Adrenal gland (tissue), 12 donors: ENCODE data around the gene NAIF1. TPM values are rescaled to one million over a fixed set of nuclear protein-coding genes. Genes with fewer than 3 reads are reported as not detected.

Source experiments
- DNase-seq, 7 donors: peaks; one replicate each; pipeline ENCODE4 v3.0.0-alpha.2; 2019 to 2020
- H3K27ac ChIP-seq, 5 donors: fragments of 200-600 bp; sonication (generic) in 4 of 5; 1 replicate in 3 of 5; 2 replicates in 2 of 5; pipeline versions ENCODE4 v1.5.1 to v1.8.0; 2016 to 2020; ENCODE audit warnings: mild to moderate bottlenecking in 1 of 5
- H3K27me3 ChIP-seq: fragments of 200-600 bp; 2 replicates; pipeline ENCODE4 v1.8.0; 2021
- H3K36me3 ChIP-seq, 2 donors: fragments of 200-600 bp; replicated peaks in 1 of 2; 1 replicate in 1 of 2; 2 replicates in 1 of 2; pipeline versions ENCODE4 v1.5.1 to v1.8.0; 2018 to 2022
- H3K4me1 ChIP-seq, 2 donors: fragments of 200-600 bp; replicated peaks in 1 of 2; 1 replicate in 1 of 2; 2 replicates in 1 of 2; pipeline versions ENCODE4 v1.5.1 to v1.8.0; 2018 to 2021
- H3K4me3 ChIP-seq, 4 donors: fragments of 200-600 bp; sonication (generic) in 3 of 4; one replicate each; pipeline ENCODE4 v1.5.1; 2016 to 2018
- H3K9me3 ChIP-seq, 3 donors: fragments of 200-600 bp; sonication (generic) in 1 of 3; replicated peaks in 1 of 3; 1 replicate in 2 of 3; 2 replicates in 1 of 3; pipeline versions ENCODE4 v1.5.1 to v1.8.0; 2016 to 2021
- POLR2A ChIP-seq, 2 donors: fragments of 450-650 bp; IDR thresholded peaks; one replicate each; pipeline ENCODE4 v1.6.1; 2017; ENCODE audit warnings: antibody characterized with exemption in 2 of 2, mild to moderate bottlenecking in 2 of 2, moderate library complexity in 1 of 2
- WGBS, 4 donors: extraction: QIAGEN DNeasy Blood & Tissue Kit in 2 of 4; methylation state at CpG; one replicate each; pipeline versions ENCODE4 v1.1.5 to v1.1.7; 2013 to 2017; 5-methylcytosine and 5-hydroxymethylcytosine counted together
- intact Hi-C, 2 donors: fragments of 100-400 bp; cut with DNase I; formaldehyde crosslinking; loops; one replicate each; pipeline versions ENCODE4 v1.14.1 to v1.15.0; 2022 to 2023
- polyA plus RNA-seq, 3 donors: library from polyadenylated mRNA; stranded (reverse); fragments of 200-250 nt in 2 of 3; fragments of 350-450 nt in 1 of 3; fragmentation: Illumina TruSeq in 1 of 3; extraction: RNeasy Lipid Tissue Mini Kit (QIAGEN cat#74804) in 1 of 3; gene quantifications; one replicate each; pipeline ENCODE4 v1.2.3, GENCODE V29; 2013 to 2014
- total RNA-seq, 9 donors: library from RNA; depleted of rRNA in 4 of 9; stranded (reverse); fragments of >200 nt in 4 of 9; fragments of 120-200 nt in 1 of 9; fragmentation: NEBNext Ultra II Directional in 1 of 9; extraction: Animal tissue kit (Norgen Biotek cat#: 25700) in 1 of 9; gene quantifications; one replicate each; pipeline versions ENCODE4 v1.1.0 to v1.2.4, GENCODE V29; 2013 to 2023
- TF ChIP-seq, protein P1 (sequence below), 6 experiments: fragments of 450-650 bp in 4 of 6; fragments of 200-600 bp in 2 of 6; sonication (generic) in 1 of 6; IDR thresholded peaks; 1 replicate in 5 of 6; 2 replicates in 1 of 6; pipeline versions ENCODE4 v1.5.1 to v1.8.0; 2016 to 2021; ENCODE audit warnings: antibody characterized with exemption in 6 of 6, mild to moderate bottlenecking in 2 of 6, moderate library complexity in 1 of 6
- donor health status: healthy with polysubstance abuse.
- donor health status: Bipolar disorder and iron deficiency.
- donor health status: DM: yes; HTN: yes; CAD: no.
- donor health status: DM: no; HTN: no; CAD: no.
- donor health status: DM: no; HTN: no; CAD: no.
- donor health status: DM: yes; HTN: yes; CAD: no.

Gene NAIF1
- total and polyA plus RNA-seq, 12 donors, result 6.6 to 20.7 (median 12.2) TPM

DNA sequence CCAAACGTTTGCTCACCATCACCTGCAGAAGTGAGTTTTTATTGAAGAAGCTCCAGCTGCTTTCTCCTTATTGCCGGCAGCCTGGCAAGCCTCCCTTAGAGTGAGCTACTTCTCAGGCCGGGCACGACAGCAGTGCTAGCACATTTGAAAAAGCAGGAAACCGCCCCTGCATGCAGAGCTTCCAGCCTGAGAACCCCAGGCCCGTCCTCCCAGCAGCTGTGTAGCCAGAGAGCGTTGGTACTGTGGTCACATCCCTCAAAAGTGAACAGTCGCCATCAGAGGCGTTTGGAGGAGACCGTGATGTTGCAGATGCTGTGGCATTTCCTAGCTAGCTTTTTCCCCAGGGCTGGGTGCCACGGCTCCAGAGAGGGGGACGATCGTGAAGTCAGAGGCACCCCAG, 24.5 kb upstream of the NAIF1 start:
- DNase-seq, result no peak
- 46 to 74% (median 59%) methylated on average over 11 to 13 of the region's 13 CpGs for WGBS, 4 donors
- Histone ChIP-seq H3K9me3 (no peaks in the 10 kb centered on the region), H3K4me3 (no peak overlapping the region), H3K27me3 (no peaks in the 10 kb centered on the region), H3K36me3 (no peaks in the 10 kb centered on the region), H3K27ac (no peak overlapping the region), H3K4me1 (peaks cover 27 to 59% of the 10 kb centered on the region in 2 donors)
- no peak for TF ChIP-seq POLR2A (IDR thresholded peaks at IDR 0.05)
- TF ChIP-seq, protein P1, sequence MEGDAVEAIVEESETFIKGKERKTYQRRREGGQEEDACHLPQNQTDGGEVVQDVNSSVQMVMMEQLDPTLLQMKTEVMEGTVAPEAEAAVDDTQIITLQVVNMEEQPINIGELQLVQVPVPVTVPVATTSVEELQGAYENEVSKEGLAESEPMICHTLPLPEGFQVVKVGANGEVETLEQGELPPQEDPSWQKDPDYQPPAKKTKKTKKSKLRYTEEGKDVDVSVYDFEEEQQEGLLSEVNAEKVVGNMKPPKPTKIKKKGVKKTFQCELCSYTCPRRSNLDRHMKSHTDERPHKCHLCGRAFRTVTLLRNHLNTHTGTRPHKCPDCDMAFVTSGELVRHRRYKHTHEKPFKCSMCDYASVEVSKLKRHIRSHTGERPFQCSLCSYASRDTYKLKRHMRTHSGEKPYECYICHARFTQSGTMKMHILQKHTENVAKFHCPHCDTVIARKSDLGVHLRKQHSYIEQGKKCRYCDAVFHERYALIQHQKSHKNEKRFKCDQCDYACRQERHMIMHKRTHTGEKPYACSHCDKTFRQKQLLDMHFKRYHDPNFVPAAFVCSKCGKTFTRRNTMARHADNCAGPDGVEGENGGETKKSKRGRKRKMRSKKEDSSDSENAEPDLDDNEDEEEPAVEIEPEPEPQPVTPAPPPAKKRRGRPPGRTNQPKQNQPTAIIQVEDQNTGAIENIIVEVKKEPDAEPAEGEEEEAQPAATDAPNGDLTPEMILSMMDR (IDR thresholded peaks at IDR 0.05), result no peak
- intact Hi-C loops, result no loop called here

DNA sequence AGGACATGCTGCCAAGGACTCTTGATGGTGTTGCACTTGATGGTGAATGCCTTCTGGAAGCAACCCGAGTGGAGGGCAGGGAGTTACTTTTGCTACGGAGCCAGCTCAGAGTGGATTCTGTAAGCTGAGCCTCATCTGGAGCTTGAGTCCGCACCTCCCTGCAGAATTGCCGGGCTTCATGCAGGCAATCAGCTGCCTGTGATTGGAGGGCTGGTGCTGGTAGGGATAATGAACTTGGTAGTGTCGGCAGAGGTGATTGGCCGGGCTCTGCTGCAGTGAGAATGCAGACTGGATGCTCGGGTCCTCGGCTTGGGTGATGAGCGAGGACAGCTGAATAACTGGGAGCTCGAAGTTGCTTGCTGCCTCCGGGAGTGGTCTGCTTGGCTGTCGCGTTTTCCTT, 24.0 kb upstream of the NAIF1 start:
- Histone ChIP-seq H3K9me3 (no peaks in the 10 kb centered on the region), H3K27ac (no peak overlapping the region), H3K27me3 (no peaks in the 10 kb centered on the region), H3K36me3 (no peaks in the 10 kb centered on the region), H3K4me1 (peaks cover 27 to 57% of the 10 kb centered on the region in 2 donors), H3K4me3 (no peak overlapping the region)
- intact Hi-C loops, result no loop called here
- WGBS, 4 donors, result 58 to 84% (median 63%) methylated on average over 13 of the region's 13 CpGs
- peak in 1 of 7 donors; percentile 91 for DNase-seq
- TF ChIP-seq POLR2A (IDR thresholded peaks at IDR 0.05), result no peak
- TF ChIP-seq, protein P1 (IDR thresholded peaks at IDR 0.05), result no peak

DNA sequence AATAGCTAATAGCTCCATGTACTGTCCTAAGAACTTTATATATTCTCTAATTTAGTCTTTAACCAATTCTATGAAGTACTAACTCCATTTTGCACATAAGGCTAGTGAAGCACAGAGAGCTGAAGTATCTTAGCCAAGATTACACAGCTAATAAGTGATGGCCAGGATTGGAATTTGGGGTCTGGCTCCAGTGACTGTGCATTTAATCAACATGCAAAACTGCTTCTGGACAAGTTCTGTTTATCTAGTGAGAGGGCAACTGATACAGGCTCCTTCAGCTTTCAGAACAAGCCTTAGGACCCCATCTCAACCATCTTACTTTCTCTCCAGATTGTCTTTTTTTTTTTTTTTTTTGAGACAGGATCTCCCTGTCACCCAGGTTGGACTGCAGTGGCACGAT, 22.2 kb upstream of the NAIF1 start:
- TF ChIP-seq, protein P1 (IDR thresholded peaks at IDR 0.05), result no peak
- TF ChIP-seq POLR2A (IDR thresholded peaks at IDR 0.05), result no peak
- 81 to 94% (median 87%) methylated on average over 1 of the region's 1 CpG for WGBS, 4 donors
- intact Hi-C loops, result no loop called here
- H3K4me1 ChIP-seq, result peaks cover 18 to 46% of the 10 kb centered on the region in 2 donors
- no peak for DNase-seq
- H3K36me3 ChIP-seq, result no peaks in the 10 kb centered on the region
- no peaks in the 10 kb centered on the region for H3K9me3 ChIP-seq
- H3K4me3 ChIP-seq, result no peak overlapping the region
- no peaks in the 10 kb centered on the region for H3K27me3 ChIP-seq
- H3K27ac ChIP-seq, result no peak overlapping the region

DNA sequence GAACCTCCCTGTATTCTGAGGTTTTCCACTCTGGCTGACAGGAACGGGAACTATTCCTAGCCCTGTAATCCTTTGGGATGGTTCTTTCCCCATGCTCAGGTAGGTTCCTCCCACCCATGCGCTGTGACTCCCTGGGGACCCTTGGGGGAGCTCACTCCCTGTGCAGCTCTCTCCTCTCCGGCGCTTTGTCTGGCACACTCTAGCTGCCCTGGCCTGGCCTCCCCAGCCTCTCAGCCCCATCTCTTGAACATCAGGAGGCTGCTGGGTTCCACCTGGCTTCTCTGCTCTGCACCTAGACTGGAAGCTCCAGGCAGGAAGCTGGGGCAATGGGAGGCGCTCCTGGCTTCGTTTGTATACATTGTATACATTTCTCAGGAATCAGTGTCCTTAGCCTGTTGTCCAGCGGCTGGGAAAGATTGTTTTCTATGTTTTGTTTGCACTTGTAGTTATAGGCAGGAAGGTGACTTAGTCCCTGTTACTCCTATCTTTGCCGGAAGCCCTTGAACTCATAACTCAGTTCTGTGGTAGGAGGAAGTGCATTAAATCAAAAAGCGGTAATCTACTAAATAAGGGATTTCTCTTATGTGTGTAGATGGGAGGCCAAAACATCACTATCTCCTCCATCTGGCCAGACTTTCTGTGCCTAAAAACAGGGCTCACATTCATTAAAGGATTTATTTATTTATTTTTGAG, 21.3 kb upstream of the NAIF1 start:
- H3K9me3 ChIP-seq, result no peaks in the 10 kb centered on the region
- H3K4me1 ChIP-seq, result peaks cover 11 to 43% of the 10 kb centered on the region in 2 donors
- no peaks in the 10 kb centered on the region for H3K27me3 ChIP-seq
- DNase-seq, result no peak
- H3K27ac ChIP-seq, result no peak overlapping the region
- no peaks in the 10 kb centered on the region for H3K36me3 ChIP-seq
- no peak overlapping the region for H3K4me3 ChIP-seq
- intact Hi-C loops, result no loop called here
- WGBS, 4 donors, result 71 to 78% (median 74%) methylated on average over 9 of the region's 9 CpGs
- TF ChIP-seq, protein P1 (IDR thresholded peaks at IDR 0.05), result no peak
- TF ChIP-seq POLR2A (IDR thresholded peaks at IDR 0.05), result no peak
